ENCODE data around the gene UFD1.
A peak's percentile ranks its signal among the peaks of the same experiment; 100 is the strongest.

The UFD1 gene

GRCh38 chr22:19478901-19479354, at the start of gene UFD1:
TSS of gene UFD1 (minus strand) at chr22:19479193. CDS start at chr22:19479085, 108 bp downstream.
- peak; percentile 82 for DNase-seq

GRCh38 chr22:19527861-19528417, 48.9 kb upstream of the UFD1 start:
- no peak for DNase-seq

GRCh38 chr22:19527321-19527721, 48.3 kb upstream of the UFD1 start:
- DNase-seq, result no peak

- DNase-seq, result no peak
Observed at GRCh38 chr22:19526702-19527111, 47.7 kb upstream of the UFD1 start.

- DNase-seq, result no peak
Observed at GRCh38 chr22:19526076-19526701, 47.2 kb upstream of the UFD1 start.

GRCh38 chr22:19525666-19526065, 46.7 kb upstream of the UFD1 start:
- no peak for DNase-seq

GRCh38 chr22:19525116-19525660, 46.2 kb upstream of the UFD1 start:
- DNase-seq, result no peak

DNA sequence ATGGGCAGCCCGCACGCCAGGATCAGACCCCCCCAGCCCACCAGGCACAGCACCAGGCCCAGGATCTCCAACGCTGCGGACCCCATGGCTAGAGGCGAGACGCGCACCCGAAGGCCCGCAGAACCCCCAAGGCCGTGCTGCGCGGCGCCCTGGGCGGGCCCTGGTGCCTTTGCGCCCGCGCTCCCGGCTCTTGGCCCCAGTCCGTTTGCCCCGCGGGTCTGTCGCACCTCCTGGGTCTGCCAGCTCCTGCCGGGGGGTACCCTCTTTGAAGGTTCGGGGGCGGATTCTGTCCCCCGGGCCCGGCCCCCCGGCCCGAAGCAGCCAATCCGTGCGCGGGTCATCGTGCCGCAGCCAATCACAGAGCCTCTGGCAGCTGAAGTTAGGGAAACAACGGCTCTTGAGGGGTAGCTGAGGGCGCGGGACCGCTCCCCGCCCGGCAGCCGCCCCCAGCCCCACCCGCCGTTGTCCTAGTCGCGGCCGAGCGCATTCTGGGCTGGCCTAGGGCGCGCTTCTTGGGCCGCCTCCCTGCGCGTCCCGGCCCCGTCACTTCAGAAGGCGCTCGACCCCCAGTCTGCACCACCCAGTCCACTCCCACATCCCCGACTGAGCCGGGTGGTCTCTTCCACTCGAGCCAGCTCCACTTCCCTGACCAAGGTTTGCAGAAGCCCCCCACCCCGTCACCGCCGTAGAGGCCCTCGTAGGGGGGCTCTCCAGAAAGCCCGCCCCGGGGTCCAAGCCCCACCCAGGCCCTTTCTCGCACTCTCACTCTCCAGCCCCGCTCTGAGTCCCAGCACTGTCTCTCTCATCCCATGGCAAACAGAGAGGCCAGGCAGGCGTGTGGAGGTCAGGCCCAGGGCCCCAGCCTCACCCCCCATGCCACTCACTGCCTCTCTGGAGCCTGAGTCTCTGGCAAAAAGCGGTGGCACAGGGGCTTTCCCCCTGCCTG, 45.5 kb upstream of the UFD1 start, which contains the start of gene CLDN5:
TSS of gene CLDN5 (minus strand) at position 241 of the 946 bp plus-strand sequence. CDS start at position 86, 155 bp downstream.
- DNase-seq, result no peak

- peak; percentile 38 for DNase-seq
Observed at GRCh38 chr22:19523240-19524169, 44.5 kb upstream of the UFD1 start.

- DNase-seq, result no peak
Observed at GRCh38 chr22:19522881-19523239, 43.9 kb upstream of the UFD1 start.

DNA sequence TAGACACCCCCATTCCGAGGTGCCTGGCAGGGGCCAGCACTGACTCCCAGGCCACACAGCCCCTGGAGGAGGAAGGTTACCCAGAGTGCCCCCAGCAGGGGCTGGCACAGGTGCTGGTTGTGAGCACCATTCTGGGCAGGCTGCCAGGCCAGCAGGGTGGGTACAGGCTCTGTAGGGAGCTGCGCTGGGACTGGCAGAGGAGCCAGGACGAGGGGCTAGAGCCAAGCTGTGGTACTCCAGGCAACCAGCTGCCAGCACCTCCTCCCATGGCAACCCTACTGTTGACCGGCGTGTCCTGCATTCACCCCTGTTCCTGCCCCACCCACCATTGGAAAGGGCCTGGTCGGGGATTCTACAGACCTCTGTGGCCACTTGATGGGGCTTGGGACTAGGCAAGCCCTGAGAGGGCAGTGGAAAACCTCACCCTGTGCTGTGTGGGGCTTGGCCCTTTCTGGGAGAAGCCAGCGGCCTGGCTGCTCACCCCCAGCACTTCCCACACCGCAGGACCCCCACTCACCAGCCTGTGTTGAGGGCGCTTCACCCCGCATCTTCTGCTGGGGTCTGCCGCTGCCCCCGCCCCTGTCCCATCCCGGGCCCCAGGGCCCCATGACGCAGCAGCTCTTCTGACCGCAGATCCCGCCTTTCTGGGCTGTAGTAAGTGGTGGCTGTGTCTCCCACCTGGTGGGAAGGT, 43.3 kb upstream of the UFD1 start:
- DNase-seq, result no peak

GRCh38 chr22:19520566-19521305, 41.7 kb upstream of the UFD1 start:
- DNase-seq, result no peak

- DNase-seq, result no peak
Observed at GRCh38 chr22:19520007-19520406, 41.0 kb upstream of the UFD1 start.

GRCh38 chr22:19519041-19519926, 40.3 kb upstream of the UFD1 start:
- no peak for DNase-seq

GRCh38 chr22:19518635-19519034, 39.6 kb upstream of the UFD1 start:
- no peak for DNase-seq

GRCh38 chr22:19517919-19518611, 39.1 kb upstream of the UFD1 start:
- no peak for DNase-seq

- no peak for DNase-seq
Observed at GRCh38 chr22:19517171-19517500, 38.1 kb upstream of the UFD1 start.

GRCh38 chr22:19516378-19517170, 37.6 kb upstream of the UFD1 start:
- no peak for DNase-seq
